LNCAP (cell line): Measurements from ENCODE around the gene SZT2.

Source experiments
- TF ChIP-seq, protein P1 (sequence below): fragments of 450-650 bp; IDR thresholded peaks from 2 replicates; pipeline ENCODE4 v1.5.1; 2017; ENCODE audit warnings: mild to moderate bottlenecking

SZT2 gene

GRCh38 chr1:43383449-43383848 lies 6.2 kb upstream of the SZT2 start:
- TF ChIP-seq, protein P1, sequence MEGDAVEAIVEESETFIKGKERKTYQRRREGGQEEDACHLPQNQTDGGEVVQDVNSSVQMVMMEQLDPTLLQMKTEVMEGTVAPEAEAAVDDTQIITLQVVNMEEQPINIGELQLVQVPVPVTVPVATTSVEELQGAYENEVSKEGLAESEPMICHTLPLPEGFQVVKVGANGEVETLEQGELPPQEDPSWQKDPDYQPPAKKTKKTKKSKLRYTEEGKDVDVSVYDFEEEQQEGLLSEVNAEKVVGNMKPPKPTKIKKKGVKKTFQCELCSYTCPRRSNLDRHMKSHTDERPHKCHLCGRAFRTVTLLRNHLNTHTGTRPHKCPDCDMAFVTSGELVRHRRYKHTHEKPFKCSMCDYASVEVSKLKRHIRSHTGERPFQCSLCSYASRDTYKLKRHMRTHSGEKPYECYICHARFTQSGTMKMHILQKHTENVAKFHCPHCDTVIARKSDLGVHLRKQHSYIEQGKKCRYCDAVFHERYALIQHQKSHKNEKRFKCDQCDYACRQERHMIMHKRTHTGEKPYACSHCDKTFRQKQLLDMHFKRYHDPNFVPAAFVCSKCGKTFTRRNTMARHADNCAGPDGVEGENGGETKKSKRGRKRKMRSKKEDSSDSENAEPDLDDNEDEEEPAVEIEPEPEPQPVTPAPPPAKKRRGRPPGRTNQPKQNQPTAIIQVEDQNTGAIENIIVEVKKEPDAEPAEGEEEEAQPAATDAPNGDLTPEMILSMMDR, result no peak

DNA sequence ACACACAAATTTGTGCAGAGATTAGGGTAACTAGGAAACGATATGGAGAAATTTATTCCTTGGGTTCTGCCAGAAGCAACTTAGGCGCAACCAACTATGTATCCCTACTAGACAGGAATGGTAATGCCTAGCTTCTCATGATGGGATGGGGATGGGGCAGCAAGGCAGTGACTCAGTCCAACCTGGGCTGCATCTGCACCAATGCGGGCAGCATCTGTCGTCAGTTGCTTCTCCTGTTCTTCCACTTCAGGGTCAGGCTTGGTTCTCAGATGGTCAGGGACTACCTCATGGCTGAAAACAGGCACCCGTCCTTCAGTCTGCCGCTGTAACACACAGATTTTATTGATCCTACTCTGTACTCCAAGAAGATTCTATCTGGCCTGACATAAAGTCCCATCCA lies 3.0 kb upstream of the SZT2 start:
- TF ChIP-seq, protein P1, result no peak

DNA sequence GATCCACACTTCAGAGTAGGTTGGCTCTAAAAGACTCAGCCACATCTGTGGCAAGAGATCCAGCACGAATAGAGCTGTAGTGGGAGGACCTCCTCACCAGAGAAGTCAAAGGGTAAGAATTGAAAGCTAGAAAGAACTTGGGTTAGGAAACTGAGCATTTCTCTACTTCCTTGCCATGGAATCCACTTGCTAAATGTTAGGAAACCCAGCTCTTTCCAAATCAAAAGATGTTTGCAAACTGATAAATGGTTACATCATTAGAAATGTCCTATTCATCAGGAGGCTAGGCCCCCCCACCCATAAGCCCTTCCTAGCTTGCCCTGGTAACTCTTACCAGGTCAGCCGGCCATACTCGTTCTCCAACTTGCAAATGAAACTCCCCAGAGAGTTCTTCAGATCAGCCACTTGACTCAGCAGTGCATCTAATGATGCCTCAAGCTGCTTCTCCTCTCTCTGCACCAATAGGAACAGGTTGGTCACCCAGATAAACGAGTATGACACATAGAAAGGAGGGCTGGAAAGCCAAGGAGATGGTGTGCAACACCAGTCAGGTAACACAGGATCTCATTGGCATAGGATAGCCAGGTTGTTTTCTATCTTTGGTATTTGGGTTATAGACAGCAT lies 1.6 kb upstream of the SZT2 start:
- TF ChIP-seq, protein P1, result no peak

GRCh38 chr1:43388613-43389012 lies 1.1 kb upstream of the SZT2 start:
- TF ChIP-seq, protein P1, result no peak

DNA sequence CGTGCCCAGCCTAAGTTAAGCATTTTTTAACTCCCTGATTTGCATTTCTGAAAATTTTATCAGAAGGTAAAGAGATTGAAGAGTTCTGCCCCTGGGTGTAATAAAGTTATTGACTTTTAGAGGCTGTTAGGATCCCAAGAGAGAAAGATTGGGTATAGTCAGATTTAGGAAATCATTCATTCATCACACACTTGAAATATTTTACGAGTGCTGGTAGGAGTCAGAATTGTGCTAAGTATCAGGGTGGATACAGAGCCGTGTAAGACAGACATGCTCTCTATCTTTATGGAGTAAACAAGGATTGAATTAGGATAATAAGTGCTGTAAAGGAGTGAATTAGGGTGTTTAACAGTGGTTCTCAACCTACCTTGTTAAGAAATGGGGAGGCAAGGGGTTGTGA lies 3.0 kb downstream of the SZT2 start:
- TF ChIP-seq, protein P1, result no peak

GRCh38 chr1:43395523-43395922 lies 5.8 kb downstream of the SZT2 start:
- TF ChIP-seq, protein P1, result no peak

GRCh38 chr1:43396059-43396458 lies 6.4 kb downstream of the SZT2 start:
- TF ChIP-seq, protein P1, result no peak

- TF ChIP-seq, protein P1, result no peak
Observed at GRCh38 chr1:43398227-43398626, 8.5 kb downstream of the SZT2 start.
